IPS DF 6.9 (cell line): ENCODE data around the gene LHPP.

Experiments used
- DNase-seq: peaks from one replicate; pipeline ENCODE4 v3.0.0-alpha.2; 2013; ENCODE audit warnings: low read depth, low spot score
- H3K27ac ChIP-seq: one replicate; pipeline ENCODE4 v1.5.1; 2013; ENCODE audit warnings: low read length, control low read depth
- H3K27me3 ChIP-seq: 2 replicates; pipeline ENCODE4 v1.6.1; 2013; ENCODE audit warnings: mild to moderate bottlenecking, low read length; ENCODE audit not compliant: control insufficient read depth, insufficient read depth
- H3K36me3 ChIP-seq: 2 replicates; pipeline ENCODE4 v1.6.1; 2013; ENCODE audit warnings: low read length; ENCODE audit not compliant: control insufficient read depth, insufficient read depth
- H3K4me1 ChIP-seq: 2 replicates; pipeline ENCODE4 v1.6.1; 2013; ENCODE audit warnings: low read length; ENCODE audit not compliant: control insufficient read depth, insufficient read depth
- H3K4me3 ChIP-seq: 2 replicates; pipeline ENCODE4 v1.5.1; 2013; ENCODE audit warnings: mild to moderate bottlenecking, low read length
- H3K9me3 ChIP-seq: 2 replicates; pipeline ENCODE4 v1.6.1; 2013; ENCODE audit warnings: low read length, inconsistent platforms; ENCODE audit not compliant: control insufficient read depth, insufficient read depth
- WGBS: extraction: QIAGEN DNeasy Blood & Tissue Kit; methylation state at CpG from one replicate; pipeline ENCODE4 v1.1.7; 2013; ENCODE audit warnings: mixed read lengths, missing lambda C conversion rate; ENCODE audit not compliant: insufficient read length, insufficient coverage; 5-methylcytosine and 5-hydroxymethylcytosine counted together

LHPP gene

DNA sequence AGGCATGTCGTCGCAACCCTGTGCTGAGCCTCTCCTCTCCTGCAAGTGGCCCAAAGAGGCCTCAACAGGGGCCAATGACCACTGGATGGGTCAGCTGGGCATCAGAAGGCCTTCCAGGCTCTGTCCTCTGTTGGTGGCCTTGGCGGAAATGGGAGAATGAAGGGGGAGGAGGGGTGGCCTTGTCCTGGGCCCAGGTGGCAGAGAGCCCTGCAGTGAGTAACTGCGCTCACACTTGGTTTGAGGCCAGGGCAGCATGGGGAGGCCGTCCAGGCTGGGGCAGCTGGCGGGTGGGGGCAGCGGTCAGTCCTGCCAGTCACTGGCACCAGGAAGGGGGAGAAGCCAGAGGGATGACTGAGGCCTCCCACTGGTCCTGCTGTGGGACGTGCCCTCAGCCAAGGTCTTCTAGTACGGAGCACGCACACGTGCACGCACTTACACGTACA lies 59.8 kb downstream of the LHPP start:
- Histone ChIP-seq H3K4me3 (no peak overlapping the region), H3K27ac (no peak overlapping the region), H3K4me1 (peaks cover 6% of the 10 kb centered on the region), H3K27me3 (no peaks in the 10 kb centered on the region), H3K36me3 (no peaks in the 10 kb centered on the region), H3K9me3 (no peaks in the 10 kb centered on the region)
- DNase-seq = no peak
- WGBS = no CpG with 5 or more reads among the region's 13 CpGs

DNA sequence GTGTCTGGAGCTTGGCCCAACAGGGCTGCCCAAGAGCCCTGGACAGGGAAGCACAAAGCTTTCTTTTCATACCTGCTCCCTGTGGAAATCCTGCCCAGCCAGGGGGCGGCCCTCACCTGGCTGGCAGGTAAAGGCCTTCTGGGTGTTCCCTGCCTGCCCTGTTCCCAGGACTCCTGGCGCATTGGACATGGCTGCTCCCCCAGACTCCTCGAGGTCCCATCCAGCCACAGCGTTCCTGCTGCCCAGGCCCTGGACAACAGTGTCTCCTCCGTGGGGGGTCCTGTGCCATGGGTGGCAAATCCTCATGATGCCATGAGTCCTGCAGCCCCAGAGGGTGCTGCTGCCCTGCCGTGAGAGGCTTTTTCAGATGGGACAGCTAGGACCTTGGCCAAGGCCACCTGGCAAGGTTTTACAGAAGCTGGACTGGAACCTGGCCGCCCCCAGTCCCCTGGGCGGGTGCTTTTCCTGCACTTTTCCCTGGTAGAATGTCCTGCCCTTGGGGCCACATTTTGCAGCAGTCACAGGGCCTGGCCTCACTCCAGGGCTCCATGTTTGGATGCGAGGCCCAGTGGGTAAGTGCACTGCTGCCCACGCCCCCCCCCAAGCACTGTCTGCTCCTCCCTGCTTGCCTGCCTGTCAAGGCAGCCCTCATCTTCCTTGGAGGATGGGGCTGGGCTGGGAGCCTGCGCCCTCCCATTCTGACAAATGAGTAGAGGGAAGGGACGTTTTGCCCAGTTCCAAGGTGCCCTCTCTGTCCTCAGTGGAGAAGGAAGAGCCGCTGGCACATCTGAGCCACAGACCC lies 60.7 kb downstream of the LHPP start:
- no peaks in the 10 kb centered on the region for H3K36me3 ChIP-seq
- no peak overlapping the region for H3K4me3 ChIP-seq
- WGBS = no CpG with 5 or more reads among the region's 13 CpGs
- no peak for DNase-seq
- peaks cover 6% of the 10 kb centered on the region for H3K4me1 ChIP-seq
- no peaks in the 10 kb centered on the region for H3K27me3 ChIP-seq
- H3K9me3 ChIP-seq = no peaks in the 10 kb centered on the region
- H3K27ac ChIP-seq = no peak overlapping the region

DNA sequence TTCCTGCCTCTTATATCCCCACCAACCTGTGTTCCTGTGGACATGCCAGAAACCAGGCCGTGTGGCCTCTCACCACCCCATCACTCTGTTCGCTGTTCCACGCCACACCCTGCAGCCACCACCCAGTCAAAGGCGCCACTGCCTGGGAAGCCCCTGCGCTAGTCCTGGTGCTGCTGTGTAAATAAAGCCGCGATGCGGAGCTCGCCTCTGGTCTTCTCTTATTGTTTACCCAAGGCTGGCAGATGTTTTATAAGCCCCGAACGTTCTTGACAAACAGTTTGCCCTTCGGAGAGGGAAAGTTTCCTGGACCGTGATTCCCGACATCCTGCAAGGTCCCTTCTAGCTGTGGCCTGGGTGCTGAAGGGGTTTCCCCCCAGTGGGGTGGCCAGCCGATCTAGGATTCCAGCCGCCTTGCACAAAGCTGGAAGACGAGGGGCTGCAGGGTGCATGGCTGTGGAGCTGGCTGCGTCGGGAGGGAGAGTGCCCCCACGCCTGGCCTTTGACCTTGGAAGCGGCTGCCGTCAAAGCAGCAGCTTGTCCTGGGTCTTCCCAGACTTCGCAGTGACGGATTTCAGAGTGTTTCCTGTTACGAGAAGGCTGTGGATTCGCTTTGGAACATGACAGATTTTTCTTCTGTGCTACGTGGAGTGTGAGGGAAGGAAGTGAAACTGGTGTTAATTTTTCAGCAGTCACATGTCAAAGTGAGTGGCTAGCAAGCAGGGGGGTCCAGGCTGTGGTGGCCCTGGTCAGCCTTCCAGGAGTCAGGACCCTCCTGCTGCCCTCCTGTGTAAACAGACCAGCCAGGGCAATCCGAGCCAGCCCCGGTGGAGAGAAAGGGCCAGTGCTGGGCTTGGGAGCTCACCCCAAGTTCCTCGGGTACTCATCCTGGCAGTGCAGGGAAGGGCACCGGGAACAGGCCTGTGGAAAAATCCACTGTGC lies 61.6 kb downstream of the LHPP start:
- WGBS = no CpG with 5 or more reads among the region's 31 CpGs
- no peak overlapping the region for H3K4me3 ChIP-seq
- no peaks in the 10 kb centered on the region for H3K27me3 ChIP-seq

DNA sequence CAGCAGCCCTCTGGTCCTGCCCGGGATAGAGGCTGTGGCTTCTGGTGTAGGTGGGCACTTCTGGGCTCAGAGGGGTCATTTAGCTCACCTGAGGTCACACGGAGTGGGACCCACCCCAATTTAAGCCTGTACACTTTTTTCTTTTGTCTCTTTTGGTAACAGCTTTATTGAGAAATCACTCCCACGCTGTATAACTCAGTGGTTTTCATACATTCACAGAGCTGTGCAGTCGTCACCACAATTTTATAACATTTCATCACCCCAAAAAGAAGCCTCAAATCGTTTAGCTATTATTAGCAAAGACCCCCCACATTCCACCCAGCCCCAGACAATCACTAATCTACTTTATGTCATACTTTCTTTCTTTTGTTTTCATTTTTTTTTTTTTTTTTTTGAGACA lies 62.3 kb downstream of the LHPP start:
- Histone ChIP-seq H3K9me3 (no peaks in the 10 kb centered on the region), H3K4me3 (no peak overlapping the region), H3K27me3 (no peaks in the 10 kb centered on the region), H3K27ac (no peak overlapping the region), H3K4me1 (peaks cover 6% of the 10 kb centered on the region), H3K36me3 (no peaks in the 10 kb centered on the region)
- no CpG with 5 or more reads among the region's 5 CpGs for WGBS
- no peak for DNase-seq

More for the DNA sequence above, 61.6 kb downstream of the LHPP start:
- Histone ChIP-seq H3K36me3 (no peaks in the 10 kb centered on the region), H3K9me3 (no peaks in the 10 kb centered on the region), H3K4me1 (peaks cover 6% of the 10 kb centered on the region), H3K27ac (no peak overlapping the region)
- DNase-seq = no peak

DNA sequence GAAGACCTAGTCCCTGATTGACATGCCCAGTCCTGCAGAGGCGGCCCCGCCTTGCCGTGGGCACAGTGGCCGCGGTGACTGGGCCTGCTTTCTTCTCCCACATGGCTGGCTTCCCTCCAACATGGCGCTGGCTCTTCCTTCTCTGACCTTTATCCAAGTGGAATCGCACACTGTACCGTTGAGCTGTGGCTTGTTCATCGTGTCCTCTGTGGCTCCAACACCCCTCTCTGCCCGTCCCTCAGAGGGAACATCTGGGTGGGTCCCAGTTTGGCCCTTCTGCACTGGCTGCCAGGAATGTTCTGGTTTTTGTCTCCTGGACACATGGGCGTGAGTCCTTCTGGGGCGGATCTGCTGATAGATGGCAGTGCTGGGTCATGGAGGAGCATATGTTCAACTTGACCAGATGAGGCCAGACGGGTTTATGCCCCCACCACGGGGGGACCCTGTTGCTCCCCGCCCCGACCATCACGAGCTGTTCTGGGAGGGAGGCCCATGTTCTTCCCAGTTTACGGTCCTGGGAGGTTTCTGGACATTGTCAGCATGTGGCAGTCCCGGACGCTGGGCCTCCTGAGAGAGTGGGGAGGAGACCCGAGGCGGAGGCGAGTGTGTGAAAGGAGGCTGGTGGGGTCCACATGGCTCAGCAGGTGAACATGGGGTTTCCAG lies 63.5 kb downstream of the LHPP start:
- Histone ChIP-seq H3K36me3 (no peaks in the 10 kb centered on the region), H3K27me3 (no peaks in the 10 kb centered on the region), H3K27ac (no peak overlapping the region), H3K4me3 (no peak overlapping the region), H3K9me3 (no peaks in the 10 kb centered on the region), H3K4me1 (peaks cover 6% of the 10 kb centered on the region)
- no peak for DNase-seq
- WGBS = no CpG with 5 or more reads among the region's 23 CpGs

DNA sequence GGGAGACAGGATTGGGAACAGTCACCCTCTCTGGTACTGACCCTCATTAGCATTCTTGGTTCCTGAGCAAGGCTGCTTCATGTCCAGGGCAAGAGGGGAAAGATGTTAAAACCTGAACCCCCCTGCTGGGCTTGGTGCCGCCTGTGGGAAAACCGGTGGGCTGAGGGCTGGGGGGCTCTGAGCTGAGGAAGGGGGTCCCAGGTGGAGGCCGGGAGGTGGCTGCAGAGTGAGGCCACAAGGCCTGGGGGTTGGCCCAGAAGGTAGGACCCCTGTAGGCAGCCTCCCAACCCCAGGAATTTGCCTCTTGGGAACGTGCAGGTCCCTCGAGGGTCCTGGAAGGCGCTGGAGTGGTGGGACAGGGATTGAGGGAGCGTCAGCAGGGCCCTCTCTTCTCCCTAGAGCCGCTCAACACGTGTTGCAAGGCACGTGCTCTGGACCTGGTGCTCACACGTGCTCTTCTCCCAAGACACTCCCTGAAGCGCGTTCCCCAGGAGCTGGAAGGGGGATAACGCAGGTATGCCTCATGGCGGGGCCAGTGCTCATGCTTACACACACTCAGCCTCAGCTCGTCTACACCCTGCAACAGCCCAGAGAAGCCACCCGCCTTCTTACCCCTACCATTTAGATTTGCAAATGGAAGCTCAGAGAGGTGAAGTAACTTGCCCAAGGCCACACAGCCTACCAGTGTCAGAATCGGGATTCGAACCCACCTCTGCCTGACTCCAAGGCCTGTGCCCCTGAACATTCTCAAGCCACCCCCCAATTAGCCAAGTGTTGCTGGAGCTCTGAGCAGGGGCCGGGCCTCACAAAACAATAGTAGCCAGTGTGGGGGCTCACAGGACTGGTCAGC lies 64.4 kb downstream of the LHPP start:
- Histone ChIP-seq H3K36me3 (no peaks in the 10 kb centered on the region), H3K4me3 (no peak overlapping the region), H3K9me3 (no peaks in the 10 kb centered on the region), H3K4me1 (0 out of 2 replicates have a peak, but pooled peaks cover 3% of the 10 kb centered on the region), H3K27me3 (no peaks in the 10 kb centered on the region), H3K27ac (no peak overlapping the region)
- no CpG with 5 or more reads among the region's 20 CpGs for WGBS
- no peak for DNase-seq

DNA sequence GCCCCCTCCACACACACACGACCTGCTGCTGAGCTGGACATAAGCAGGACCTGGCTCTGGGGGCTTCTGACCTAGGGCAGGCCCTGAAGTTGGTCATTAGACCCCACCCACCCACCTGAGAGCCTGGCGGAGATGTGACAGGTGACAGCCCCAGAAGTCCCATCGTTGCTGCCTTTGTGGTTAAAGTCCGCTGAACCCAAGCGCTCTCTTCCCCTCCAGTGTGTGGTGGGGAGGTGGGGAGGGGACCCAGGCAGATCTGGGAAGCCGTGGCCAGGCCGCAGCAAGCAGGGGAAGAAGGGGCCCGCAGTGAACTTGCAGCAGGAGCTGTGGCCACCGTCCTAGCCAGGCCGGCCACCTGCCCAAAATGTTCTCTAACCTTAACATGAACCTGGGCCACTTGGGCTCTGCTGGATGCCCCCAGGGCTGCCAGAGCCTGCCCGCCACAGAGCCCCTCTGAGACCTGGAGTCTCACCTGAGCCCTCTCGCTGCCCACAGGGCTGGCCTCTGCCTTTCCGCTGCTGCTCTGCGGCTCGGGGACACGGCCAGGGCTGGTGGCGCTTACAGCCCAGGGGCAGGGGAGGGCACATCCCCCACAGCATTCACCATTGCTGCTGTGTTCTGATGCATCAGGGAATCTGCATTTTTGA lies 65.1 kb downstream of the LHPP start:
- no peak for DNase-seq
- Histone ChIP-seq H3K4me1 (0 out of 2 replicates have a peak, but pooled peaks cover 3% of the 10 kb centered on the region), H3K27me3 (no peaks in the 10 kb centered on the region), H3K9me3 (no peaks in the 10 kb centered on the region), H3K4me3 (no peak overlapping the region), H3K36me3 (no peaks in the 10 kb centered on the region), H3K27ac (no peak overlapping the region)
- no CpG with 5 or more reads among the region's 17 CpGs for WGBS

DNA sequence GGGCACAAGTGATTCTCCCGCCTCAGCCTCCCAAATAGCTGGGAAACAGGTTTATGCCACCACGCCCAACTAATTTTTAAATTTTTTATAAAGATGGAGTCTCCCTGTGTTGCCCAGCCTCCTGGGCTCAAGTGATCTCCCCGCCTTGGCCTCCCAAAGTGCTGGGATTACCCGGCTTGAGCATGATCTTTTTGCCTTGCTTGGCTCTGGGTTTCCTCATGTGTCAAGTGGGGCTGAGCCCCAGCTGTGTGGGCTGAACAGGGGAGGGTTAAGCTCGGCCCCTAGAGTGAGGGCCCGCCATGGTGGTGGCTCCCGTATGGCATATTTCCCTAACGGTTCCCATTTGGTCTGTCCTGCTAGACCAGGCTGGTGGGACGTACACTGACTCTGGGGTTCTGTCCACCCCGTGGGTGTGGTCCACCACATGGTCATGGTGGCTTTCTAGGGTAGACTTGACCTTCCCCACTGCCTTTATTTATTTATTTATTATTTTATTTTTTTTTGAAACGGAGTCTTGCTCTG lies 66.3 kb downstream of the LHPP start:
- no CpG with 5 or more reads among the region's 11 CpGs for WGBS
- Histone ChIP-seq H3K4me3 (no peak overlapping the region), H3K9me3 (no peaks in the 10 kb centered on the region), H3K27ac (no peak overlapping the region), H3K27me3 (no peaks in the 10 kb centered on the region), H3K4me1 (0 out of 2 replicates have a peak, but pooled peaks cover 5% of the 10 kb centered on the region), H3K36me3 (no peaks in the 10 kb centered on the region)
- DNase-seq = no peak

DNA sequence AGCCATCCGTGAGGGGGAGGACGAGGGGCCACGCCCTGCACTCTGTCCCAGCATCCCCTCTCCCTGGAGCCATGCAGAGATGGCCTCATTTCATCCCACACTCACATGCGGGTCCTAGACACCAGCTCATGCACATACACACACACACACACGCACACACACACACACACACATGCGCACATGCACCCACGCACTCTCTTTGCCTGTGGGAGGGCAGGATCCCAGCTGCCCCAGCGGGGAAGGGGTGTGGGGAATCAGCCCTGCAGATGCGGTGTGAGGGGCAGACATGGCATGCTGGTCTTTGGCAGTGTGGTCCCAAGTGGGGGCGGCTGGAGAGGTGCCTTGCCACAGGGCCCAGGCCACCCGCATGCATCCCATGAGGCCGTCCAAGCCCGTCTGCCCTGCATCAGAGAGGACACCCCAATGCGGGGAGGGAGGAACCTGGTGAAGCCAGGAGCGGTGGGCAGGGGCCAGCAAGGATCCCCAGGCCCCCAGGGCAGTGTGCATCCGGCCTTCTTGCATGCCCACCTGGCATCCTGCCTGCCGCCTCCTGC lies 68.1 kb downstream of the LHPP start:
- H3K27me3 ChIP-seq = no peaks in the 10 kb centered on the region
- H3K4me3 ChIP-seq = no peak overlapping the region
- DNase-seq = no peak
- H3K9me3 ChIP-seq = no peaks in the 10 kb centered on the region
- H3K4me1 ChIP-seq = peaks cover 7% of the 10 kb centered on the region
- H3K27ac ChIP-seq = no peak overlapping the region
- H3K36me3 ChIP-seq = no peaks in the 10 kb centered on the region
- WGBS = no CpG with 5 or more reads among the region's 17 CpGs
